Chondrocyte (in vitro differentiated cells): ENCODE data around the gene EID3. TPM values are rescaled to one million over a fixed set of nuclear protein-coding genes. Genes with fewer than 3 reads are reported as not detected.

Experiments
- DNase-seq: peaks from one replicate; pipeline ENCODE4 v3.0.0; 2021; ENCODE audit warnings: mixed read lengths, low spot score
- H3K27ac Mint-ChIP-seq: one replicate; pipeline ENCODE4 v1.8.0; 2021; ENCODE audit warnings: mild to moderate bottlenecking, moderate library complexity, mixed read lengths; ENCODE audit not compliant: unreplicated experiment
- H3K27me3 Mint-ChIP-seq: 2 replicates; pipeline ENCODE4 v1.8.0; 2021; ENCODE audit warnings: low read depth, mixed read lengths
- H3K36me3 Mint-ChIP-seq: 2 replicates; pipeline ENCODE4 v1.8.0; 2021; ENCODE audit warnings: low read depth, mixed read lengths
- H3K4me1 Mint-ChIP-seq: 2 replicates; pipeline ENCODE4 v1.8.0; 2021; ENCODE audit warnings: low read depth, mild to moderate bottlenecking, mixed read lengths
- H3K4me3 Mint-ChIP-seq: one replicate; pipeline ENCODE4 v1.8.0; 2021; ENCODE audit warnings: mild to moderate bottlenecking, moderate library complexity, mixed read lengths; ENCODE audit not compliant: unreplicated experiment
- H3K9me3 Mint-ChIP-seq: 2 replicates; pipeline ENCODE4 v1.8.0; 2021; ENCODE audit warnings: low read depth, mixed read lengths
- CTCF ChIP-seq: fragments of 200-600 bp; sonication (generic); IDR thresholded peaks from 2 replicates; pipeline ENCODE4 v1.5.0; 2021; ENCODE audit warnings: antibody characterized with exemption, mild to moderate bottlenecking, moderate library complexity
- total RNA-seq: library from RNA; stranded (reverse); gene quantifications from 3 replicates; pipeline ENCODE4 v1.2.1, GENCODE V29; 2021

EID3 gene
- total RNA-seq, 1 donor from 2014 or later = 1.5 TPM

DNA sequence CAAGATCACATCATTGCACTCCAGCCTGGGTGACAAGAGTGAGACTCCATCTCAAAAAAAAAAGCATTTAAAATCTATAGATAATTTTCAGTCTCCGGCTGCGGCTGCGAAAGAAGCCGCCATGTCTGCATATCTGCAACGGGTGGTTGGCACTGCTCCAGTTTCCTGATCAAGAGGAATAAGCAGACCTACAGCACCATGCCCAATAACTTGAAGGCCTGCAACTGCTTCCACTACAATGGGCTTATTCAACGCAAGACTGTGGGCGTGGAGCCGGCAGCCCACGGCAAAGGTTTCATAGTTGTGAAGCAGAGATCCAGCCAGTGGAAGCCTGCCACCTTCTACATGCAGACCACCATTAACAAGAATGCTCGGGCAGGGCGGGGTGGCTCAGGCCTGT, 30.6 kb upstream of the EID3 start:
- Mint-ChIP-seq H3K4me3 (no peak overlapping the region), H3K9me3 (peaks cover 3% of the 10 kb centered on the region), H3K36me3 (no peaks in the 10 kb centered on the region), H3K27me3 (no peaks in the 10 kb centered on the region), H3K4me1 (peaks cover 2% of the 10 kb centered on the region), H3K27ac (no peak overlapping the region)
- DNase-seq = no peak
- TF ChIP-seq CTCF = no peak

DNA sequence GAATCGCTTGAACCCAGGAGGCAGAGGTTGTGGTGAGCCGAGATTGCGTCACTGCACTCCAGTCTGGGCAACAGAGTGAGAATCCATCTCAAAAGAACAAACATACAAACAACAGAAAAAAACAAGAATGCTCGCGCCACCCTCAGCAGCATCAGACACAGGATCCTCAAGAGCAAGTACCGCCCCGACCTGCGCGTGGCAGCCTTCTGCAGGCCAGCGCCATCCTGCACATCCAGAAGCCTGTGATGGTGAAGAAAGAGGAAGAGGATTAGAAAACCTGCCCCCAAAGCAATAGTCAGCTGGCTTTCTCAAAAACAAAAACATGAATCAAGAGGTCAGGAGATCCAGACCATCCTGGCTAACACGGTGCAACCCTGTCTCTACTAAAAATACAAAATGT, 30.0 kb upstream of the EID3 start:
- Mint-ChIP-seq H3K4me1 (peaks cover 2% of the 10 kb centered on the region), H3K4me3 (no peak overlapping the region), H3K9me3 (peaks cover 3% of the 10 kb centered on the region), H3K36me3 (no peaks in the 10 kb centered on the region), H3K27ac (no peak overlapping the region), H3K27me3 (no peaks in the 10 kb centered on the region)
- no peak for TF ChIP-seq CTCF
- DNase-seq = no peak

DNA sequence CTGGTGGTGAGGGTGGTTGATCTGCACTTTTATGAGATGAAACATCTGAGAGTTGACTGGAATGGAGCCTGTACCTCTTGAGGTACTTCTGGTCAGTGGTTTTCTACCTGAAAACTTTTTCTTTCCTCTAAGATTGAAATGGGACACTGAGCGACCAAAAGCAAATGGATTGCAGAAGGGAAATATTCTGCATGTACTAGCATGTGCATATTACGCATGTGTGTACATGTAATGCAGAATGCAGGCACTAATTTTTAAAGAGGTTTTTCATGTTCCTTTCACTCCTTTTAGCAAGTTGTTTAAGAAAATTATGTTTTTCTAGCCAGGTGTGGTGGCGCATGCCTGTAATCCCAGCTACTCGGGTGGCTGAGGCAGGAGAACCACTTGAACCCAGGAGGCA, 28.7 kb upstream of the EID3 start:
- no peaks in the 10 kb centered on the region for H3K27me3 Mint-ChIP-seq
- peaks cover 2% of the 10 kb centered on the region for H3K9me3 Mint-ChIP-seq
- H3K27ac Mint-ChIP-seq = no peak overlapping the region
- no peak overlapping the region for H3K4me3 Mint-ChIP-seq
- no peak for TF ChIP-seq CTCF
- peaks cover 2% of the 10 kb centered on the region for H3K4me1 Mint-ChIP-seq
- no peak for DNase-seq
- no peaks in the 10 kb centered on the region for H3K36me3 Mint-ChIP-seq

GRCh38 chr12:104275689-104276088, 27.9 kb upstream of the EID3 start:
- peaks cover 11% of the 10 kb centered on the region for H3K4me1 Mint-ChIP-seq
- H3K4me3 Mint-ChIP-seq = no peak overlapping the region
- H3K9me3 Mint-ChIP-seq = no peaks in the 10 kb centered on the region
- H3K36me3 Mint-ChIP-seq = no peaks in the 10 kb centered on the region
- no peak for TF ChIP-seq CTCF
- H3K27me3 Mint-ChIP-seq = no peaks in the 10 kb centered on the region
- no peak for DNase-seq
- no peak overlapping the region for H3K27ac Mint-ChIP-seq

- H3K4me3 Mint-ChIP-seq = no peak overlapping the region
- DNase-seq = no peak
- no peaks in the 10 kb centered on the region for H3K27me3 Mint-ChIP-seq
- H3K9me3 Mint-ChIP-seq = peaks cover 4% of the 10 kb centered on the region
- no peak overlapping the region for H3K27ac Mint-ChIP-seq
- no peak for TF ChIP-seq CTCF
- H3K4me1 Mint-ChIP-seq = peaks cover 17% of the 10 kb centered on the region
- no peaks in the 10 kb centered on the region for H3K36me3 Mint-ChIP-seq
These were observed 27.0 kb upstream of the EID3 start for GRCh38 chr12:104276273-104277131.
